HL-60 (cell line): ENCODE data around the gene KIAA1143.
A peak's percentile ranks its signal among the peaks of the same experiment; 100 is the strongest.

ENCODE experiments used
- DNase-seq, 2 experiments: peaks; one replicate each; pipeline ENCODE4 v3.0.0-alpha.2; 2010 to 2020; ENCODE audit warnings: low read depth in 1 of 2, low spot score in 1 of 2
- H3K27ac ChIP-seq: fragments of 250-450 bp; sonication (Bioruptor Pico); replicated peaks from 2 replicates; pipeline ENCODE4 v1.5.1; 2020; ENCODE audit warnings: mild to moderate bottlenecking, moderate library complexity
- H3K27me3 ChIP-seq: fragments of 250-450 bp; sonication (Bioruptor Pico); 2 replicates; pipeline ENCODE4 v1.5.1; 2021; ENCODE audit warnings: mild to moderate bottlenecking, moderate library complexity; ENCODE audit not compliant: insufficient read depth, poor library complexity, severe bottlenecking
- H3K4me3 ChIP-seq: replicated peaks from 2 replicates; pipeline ENCODE4 v1.5.1; 2011; ENCODE audit warnings: mild to moderate bottlenecking, control low read depth, low read length; ENCODE audit not compliant: insufficient read depth
- GABPA ChIP-seq: IDR thresholded peaks from 2 replicates; pipeline ENCODE4 v1.6.1; 2012; ENCODE audit warnings: low read depth
- POLR2AphosphoS5 ChIP-seq: IDR thresholded peaks from 2 replicates; pipeline ENCODE4 v1.6.1; 2012; ENCODE audit warnings: low read depth
- REST ChIP-seq: IDR thresholded peaks from 2 replicates; pipeline ENCODE4 v1.6.1; 2012; ENCODE audit warnings: low read depth; ENCODE audit not compliant: insufficient replicate concordance
- SPI1 ChIP-seq: IDR thresholded peaks from 2 replicates; pipeline ENCODE4 v1.6.1; 2012; ENCODE audit warnings: low read depth, mild to moderate bottlenecking, borderline replicate concordance
- TF ChIP-seq, protein P1 (sequence below): IDR thresholded peaks from one replicate; pipeline ENCODE4 v1.5.1; 2011; ENCODE audit warnings: low read length, control low read depth, inconsistent platforms; ENCODE audit not compliant: insufficient read depth

KIAA1143 gene

DNA sequence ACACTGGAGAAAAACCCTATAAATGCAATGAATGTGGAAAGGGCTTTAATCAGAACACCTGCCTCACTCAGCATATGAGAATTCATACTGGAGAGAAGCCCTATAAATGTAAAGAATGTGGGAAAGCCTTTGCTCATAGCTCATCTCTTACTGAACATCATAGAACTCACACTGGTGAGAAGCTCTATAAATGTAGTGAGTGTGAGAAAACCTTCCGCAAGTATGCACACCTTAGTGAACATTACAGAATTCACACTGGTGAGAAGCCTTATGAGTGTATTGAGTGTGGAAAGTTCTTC lies 39.4 kb downstream of the KIAA1143 start:
- no peak for DNase-seq
- no peak overlapping the region for H3K4me3 ChIP-seq
- no peak overlapping the region for H3K27ac ChIP-seq
- H3K27me3 ChIP-seq = no peaks in the 10 kb centered on the region
- TF ChIP-seq POLR2AphosphoS5 (peak; percentile 21; the same call in 1 of the 2 replicates), SPI1 (no peak)

GRCh38 chr3:44721231-44722102 lies 40.0 kb downstream of the KIAA1143 start:
- DNase-seq = no peak
- Histone ChIP-seq H3K4me3 (no peak overlapping the region), H3K27ac (no peak overlapping the region), H3K27me3 (no peaks in the 10 kb centered on the region)
- TF ChIP-seq, protein P1, sequence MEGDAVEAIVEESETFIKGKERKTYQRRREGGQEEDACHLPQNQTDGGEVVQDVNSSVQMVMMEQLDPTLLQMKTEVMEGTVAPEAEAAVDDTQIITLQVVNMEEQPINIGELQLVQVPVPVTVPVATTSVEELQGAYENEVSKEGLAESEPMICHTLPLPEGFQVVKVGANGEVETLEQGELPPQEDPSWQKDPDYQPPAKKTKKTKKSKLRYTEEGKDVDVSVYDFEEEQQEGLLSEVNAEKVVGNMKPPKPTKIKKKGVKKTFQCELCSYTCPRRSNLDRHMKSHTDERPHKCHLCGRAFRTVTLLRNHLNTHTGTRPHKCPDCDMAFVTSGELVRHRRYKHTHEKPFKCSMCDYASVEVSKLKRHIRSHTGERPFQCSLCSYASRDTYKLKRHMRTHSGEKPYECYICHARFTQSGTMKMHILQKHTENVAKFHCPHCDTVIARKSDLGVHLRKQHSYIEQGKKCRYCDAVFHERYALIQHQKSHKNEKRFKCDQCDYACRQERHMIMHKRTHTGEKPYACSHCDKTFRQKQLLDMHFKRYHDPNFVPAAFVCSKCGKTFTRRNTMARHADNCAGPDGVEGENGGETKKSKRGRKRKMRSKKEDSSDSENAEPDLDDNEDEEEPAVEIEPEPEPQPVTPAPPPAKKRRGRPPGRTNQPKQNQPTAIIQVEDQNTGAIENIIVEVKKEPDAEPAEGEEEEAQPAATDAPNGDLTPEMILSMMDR = no peak
- TF ChIP-seq SPI1 = no peak
- no peak for TF ChIP-seq REST
- TF ChIP-seq POLR2AphosphoS5 = no peak
- TF ChIP-seq GABPA = no peak

DNA sequence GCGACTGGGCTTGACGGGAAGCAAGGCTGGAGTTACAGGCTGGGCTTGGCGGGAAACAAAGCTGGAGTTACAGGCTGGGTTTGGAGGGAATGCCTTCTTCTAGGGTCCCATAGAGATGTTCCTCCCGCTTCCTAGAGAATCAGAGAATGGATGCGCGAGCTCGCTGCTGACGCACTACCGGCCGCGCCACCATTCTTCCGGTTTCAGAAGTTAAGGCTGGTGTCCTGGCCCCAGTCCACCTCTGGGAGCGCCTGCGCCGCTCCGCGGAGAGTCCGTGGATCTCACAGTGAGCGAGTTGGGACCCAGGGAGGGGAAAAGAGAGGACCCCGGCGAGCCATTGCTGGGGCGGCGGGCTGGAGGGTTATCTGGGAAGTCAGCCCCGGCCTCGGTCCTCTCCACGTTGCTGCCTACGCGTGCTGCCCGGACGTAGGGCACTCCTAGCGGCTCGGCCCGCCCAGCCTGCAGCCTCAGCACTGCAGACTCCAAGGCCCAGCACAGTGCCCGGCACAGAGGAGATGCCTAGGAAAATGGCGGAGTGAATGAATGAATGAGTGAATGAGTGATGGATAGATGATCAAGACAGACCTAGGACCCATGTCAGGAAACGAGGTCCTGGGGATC lies 48.9 kb downstream of the KIAA1143 start, which contains the start of gene ZNF502:
ZNF502 (plus strand) TSS at position 206 of the 621 bp plus-strand sequence. CDS start 7,602 bp downstream, outside the sequence.
- DNase-seq = peak; percentile 55 to 85
- no peaks in the 10 kb centered on the region for H3K27me3 ChIP-seq
- peak; percentile 97 for TF ChIP-seq GABPA
- TF ChIP-seq, protein P1 = no peak
- peak; percentile 56; the same call in 1 of the 2 replicates for TF ChIP-seq POLR2AphosphoS5
- no peak; the same call in 1 of the 2 replicates for TF ChIP-seq SPI1
- TF ChIP-seq REST = no peak
- peak within 1 kb of the TSS; percentile 62 for H3K27ac ChIP-seq
- H3K4me3 ChIP-seq = peak within 1 kb of the TSS; percentile 82
